A549 (cell line): ENCODE data around the gene SOS2. TPM values are rescaled to one million over a fixed set of nuclear protein-coding genes. Genes with fewer than 3 reads are reported as not detected.

ENCODE experiments used
- ATAC-seq, 2 experiments: fragments of 200-7000 bp in 1 of 2; fragments of >200 bp in 1 of 2; cut with Nextera tagmentation in 1 of 2; cut with Tn5 transposase in 1 of 2; 3 replicates each; pipeline versions ENCODE4 v1.8.0 to v1.9.1; 2018 to 2020; ENCODE audit warnings: mild to moderate bottlenecking in 1 of 2, moderate library complexity in 1 of 2
- CTCF ChIA-PET: fragments of 300-600 bp; sonication (Branson Sonifier 250); formaldehyde crosslinking; extraction: SDS; loops from one replicate; lab custom pipeline; 2021; ENCODE audit warnings: antibody characterized with exemption, inconsistent platforms; lab: Yijun Ruan, JAX
- POLR2A ChIA-PET: fragments of 350-600 bp; formaldehyde crosslinking; extraction: SDS; loops from one replicate; lab custom pipeline; 2021; ENCODE audit warnings: antibody characterized with exemption, inconsistent platforms; lab: Yijun Ruan, JAX
- DNase-seq, 2 experiments: peaks; one replicate each; pipeline versions ENCODE4 v3.0.0 to v3.0.0-alpha.2; 2011 to 2016; ENCODE audit warnings: low read depth in 1 of 2, low spot score in 1 of 2
- FAIRE-seq: peaks from 2 replicates; lab custom pipeline; 2011; peaks lifted over from hg19 to GRCh38; lab: Jason Lieb, UNC
- H3K27ac ChIP-seq, 2 experiments: fragments of >200 bp; sonication (Bioruptor Twin); formaldehyde crosslinking; 3 replicates each; pipeline ENCODE4 v1.5.1; 2016 to 2017
- H3K4me1 ChIP-seq: fragments of >200 bp; sonication (Bioruptor Twin); formaldehyde crosslinking; 3 replicates; pipeline ENCODE4 v1.6.1; 2016
- H3K4me2 ChIP-seq: fragments of >200 bp; sonication (Bioruptor Twin); formaldehyde crosslinking; 3 replicates; pipeline ENCODE4 v1.6.1; 2016
- H3K4me3 ChIP-seq: fragments of >200 bp; sonication (Bioruptor Twin); formaldehyde crosslinking; 3 replicates; pipeline ENCODE4 v1.5.1; 2016
- H3K9me3 ChIP-seq: fragments of >200 bp; sonication (Bioruptor Twin); formaldehyde crosslinking; 3 replicates; pipeline ENCODE4 v1.6.1; 2016
- BHLHE40 ChIP-seq: IDR thresholded peaks from 2 replicates; pipeline ENCODE4 v1.6.1; 2012; ENCODE audit warnings: low read depth, low read length, inconsistent platforms
- CHD4 ChIP-seq: fragments of 200-600 bp; sonication (generic); IDR thresholded peaks from 2 replicates; pipeline ENCODE4 v1.6.1; 2016; ENCODE audit warnings: antibody characterized with exemption, mild to moderate bottlenecking, borderline replicate concordance
- EHMT2 ChIP-seq: fragments of 200-600 bp; sonication (generic); IDR thresholded peaks from 2 replicates; pipeline ENCODE4 v1.6.1; 2016; ENCODE audit warnings: antibody characterized with exemption, low read depth, mild to moderate bottlenecking, moderate library complexity
- EP300 ChIP-seq, 2 experiments: fragments of >200 bp; sonication (Bioruptor Twin); formaldehyde crosslinking; IDR thresholded peaks; 2 replicates in 1 of 2; 3 replicates in 1 of 2; pipeline ENCODE4 v1.6.1; 2016 to 2017
- HOXA7 ChIP-seq: fragments of 250-450 bp; sonication (Bioruptor Pico); IDR thresholded peaks from 2 replicates; pipeline ENCODE4 v1.5.0; 2020; ENCODE audit warnings: mild to moderate bottlenecking, moderate library complexity
- HOXB5 ChIP-seq: fragments of 250-450 bp; sonication (Bioruptor Pico); IDR thresholded peaks from 2 replicates; pipeline ENCODE4 v1.5.0; 2020; ENCODE audit warnings: mild to moderate bottlenecking, moderate library complexity
- JUN ChIP-seq, 2 experiments: fragments of >200 bp; sonication (Bioruptor Twin); formaldehyde crosslinking; IDR thresholded peaks; 2 replicates in 1 of 2; 3 replicates in 1 of 2; pipeline ENCODE4 v1.6.1; 2016 to 2017
- MAFK ChIP-seq: fragments of 450-650 bp; IDR thresholded peaks from 2 replicates; pipeline ENCODE4 v1.6.1; 2014; ENCODE audit not compliant: partially characterized antibody
- MAZ ChIP-seq: fragments of 150-350 bp; IDR thresholded peaks from 2 replicates; pipeline ENCODE4 v1.6.1; 2014; ENCODE audit warnings: antibody characterized with exemption, low read depth, low read length, borderline replicate concordance
- MYC ChIP-seq: IDR thresholded peaks from 2 replicates; pipeline ENCODE4 v1.6.1; 2012; ENCODE audit warnings: mild to moderate bottlenecking, inconsistent platforms, low read length, improper control_type of control experiment, borderline replicate concordance
- PHF8 ChIP-seq: fragments of 200-600 bp; sonication (generic); IDR thresholded peaks from 2 replicates; pipeline ENCODE4 v1.6.1; 2016; ENCODE audit warnings: low read depth, mild to moderate bottlenecking, antibody characterized with exemption, moderate library complexity, borderline replicate concordance
- POLR2A ChIP-seq: IDR thresholded peaks from 2 replicates; pipeline ENCODE4 v1.6.1; 2012; ENCODE audit warnings: mild to moderate bottlenecking, low read length
- POLR2AphosphoS2 ChIP-seq: conservative IDR thresholded peaks from 2 replicates; pipeline ENCODE4 v1.6.1; 2012; ENCODE audit warnings: low read length, improper control_type of control experiment, inconsistent platforms
- RCOR1 ChIP-seq: fragments of 150-350 bp; IDR thresholded peaks from 2 replicates; pipeline ENCODE4 v1.6.1; 2014; ENCODE audit warnings: antibody characterized with exemption, low read length, low read depth
- SMC3 ChIP-seq: fragments of >200 bp; sonication (Bioruptor Twin); formaldehyde crosslinking; IDR thresholded peaks from 3 replicates; pipeline ENCODE4 v1.6.1; 2018; ENCODE audit warnings: inconsistent platforms
- ZC3H11A ChIP-seq: fragments of 450-650 bp; IDR thresholded peaks from 2 replicates; pipeline ENCODE4 v1.6.1; 2014; ENCODE audit warnings: antibody characterized with exemption, mild to moderate bottlenecking
- ZFP36 ChIP-seq: fragments of 450-650 bp; IDR thresholded peaks from 2 replicates; pipeline ENCODE4 v1.6.1; 2014; ENCODE audit warnings: borderline replicate concordance; ENCODE audit not compliant: partially characterized antibody
- WGBS: methylation state at CpG from one replicate; pipeline ENCODE4 v1.1.6; 2017; ENCODE audit errors: missing lambda C conversion rate; 5-methylcytosine and 5-hydroxymethylcytosine counted together
- polyA minus RNA-seq: library from RNA; depleted of rRNA, polyadenylated mRNA; stranded (reverse); fragments of >200 nt; gene quantifications from 2 replicates; pipeline ENCODE4 v1.2.3, GENCODE V29; 2011; rRNA and poly(A)+ RNA removed
- polyA plus RNA-seq, 4 experiments: library from polyadenylated mRNA; depleted of rRNA in 3 of 4; stranded (reverse); fragments of >200 nt; fragmentation: RNase III in 1 of 4; extraction: RNeasy Plus Mini Kit Qiagen cat#74134 plus additional on column Dnase treatment in 1 of 4; gene quantifications; 2 replicates in 3 of 4; 3 replicates in 1 of 4; pipeline ENCODE4 v1.2.3, GENCODE V29; 2011 to 2017
- TF ChIP-seq, protein P1 (sequence below): fragments of >200 bp; sonication (Bioruptor Twin); formaldehyde crosslinking; IDR thresholded peaks from 3 replicates; pipeline ENCODE4 v1.6.1; 2016
- TF ChIP-seq, protein P2 (sequence below): fragments of >200 bp; sonication (Bioruptor Twin); formaldehyde crosslinking; IDR thresholded peaks from 2 replicates; pipeline ENCODE4 v1.6.1; 2016
- TF ChIP-seq, protein P3 (sequence below): fragments of >200 bp; sonication (Bioruptor Twin); formaldehyde crosslinking; IDR thresholded peaks from 3 replicates; pipeline ENCODE4 v1.5.1; 2016
- TF ChIP-seq, protein P4 (sequence below): fragments of 250-450 bp; sonication (Bioruptor Pico); IDR thresholded peaks from 2 replicates; pipeline ENCODE4 v1.5.0; 2020; ENCODE audit warnings: low read depth, mild to moderate bottlenecking, moderate library complexity
- TF ChIP-seq, protein P5 (sequence below): fragments of 250-450 bp; sonication (Bioruptor Pico); IDR thresholded peaks from 2 replicates; pipeline ENCODE4 v1.5.0; 2021; ENCODE audit warnings: mild to moderate bottlenecking, moderate library complexity, borderline replicate concordance

SOS2 gene
- polyA plus RNA-seq (2011; rRNA removed) (21.4 and 23.0 TPM in 2 replicates), polyA plus RNA-seq (2017; fragmentation: RNase III; extraction: RNeasy Plus Mini Kit Qiagen cat#74134 plus additional on column Dnase treatment) (9.2 to 10.1 TPM (median 9.6 TPM) in 3 replicates), polyA minus RNA-seq (10.6 and 14.9 TPM in 2 replicates)
- polyA plus RNA-seq (2012; cell fraction: cytosol; rRNA removed): 3.4 and 4.4 TPM in 2 replicates
- 2.2 and 3.4 TPM in 2 replicates for polyA plus RNA-seq (2012; cell fraction: nucleus; rRNA removed)

DNA sequence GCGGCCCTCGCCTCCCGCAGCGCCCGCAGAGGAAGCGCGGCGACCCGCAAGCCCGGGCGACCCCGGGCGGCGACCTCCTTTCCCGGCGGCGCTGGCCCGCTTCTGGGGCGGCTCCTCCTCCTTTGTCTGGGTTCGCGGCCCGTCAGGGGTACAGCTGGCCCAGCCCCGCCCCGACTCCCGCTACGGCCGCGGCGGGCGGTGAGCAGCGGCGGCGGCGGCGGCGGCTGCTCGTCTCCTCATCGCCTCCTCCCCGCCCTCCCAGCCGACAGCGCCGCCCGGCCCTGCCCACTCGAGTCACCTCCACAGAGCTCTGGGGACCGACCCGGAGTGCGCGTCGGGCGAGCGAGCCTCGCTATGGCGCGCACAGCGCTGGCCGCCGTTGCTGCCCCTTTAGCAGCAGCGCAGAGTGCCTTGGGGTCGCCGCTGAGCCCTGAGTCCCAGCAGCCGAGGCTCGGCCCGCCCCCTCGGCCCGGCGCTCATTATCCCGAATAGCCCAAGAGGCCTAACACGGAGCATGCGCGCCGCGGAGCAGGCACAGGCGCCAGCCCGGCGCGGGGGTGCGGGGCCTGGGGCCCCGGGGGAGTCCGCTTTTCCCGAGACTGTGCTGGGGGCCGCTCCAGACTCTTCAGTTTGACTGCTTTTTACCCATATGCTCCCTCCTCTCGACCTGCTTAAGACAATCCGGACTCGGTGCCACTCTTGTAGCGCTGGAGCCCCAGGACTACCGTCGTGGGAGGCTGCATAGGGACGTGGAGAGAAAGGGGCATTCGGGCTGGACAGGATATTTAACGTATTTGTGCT is at the start of gene SOS2:
SOS2 (minus strand) TSS at position 104 of the 801 bp plus-strand sequence. CDS start 295 bp downstream, outside the sequence.
- CTCF ChIA-PET: no interaction called here
- 0% methylated on average over 15 of the region's 90 CpGs for WGBS
- POLR2A ChIA-PET: interaction anchor here (0.8 to 1.5 kb wide), 5 partner anchors 29 to 370 kb away, joined by 3 to 8 read pairs (median 4); partner anchors contain the start of genes DMAC2L and L2HGDH
- TF ChIP-seq HOXA7 (no peak), HOXB5 (no peak), BHLHE40 (no peak), PHF8 (peak; percentile 64; the same call in 1 of the 2 replicates), POLR2A (peak; percentile 76), RCOR1 (no peak), SMC3 (0 out of 3 replicates have a peak, but pooled peaks have one; percentile 15), JUN (IDR thresholded peaks at IDR 0.05) (peak in 1 of 2 experiments; percentile 87; a peak in 2 of 5 replicates)
- TF ChIP-seq, protein P1, sequence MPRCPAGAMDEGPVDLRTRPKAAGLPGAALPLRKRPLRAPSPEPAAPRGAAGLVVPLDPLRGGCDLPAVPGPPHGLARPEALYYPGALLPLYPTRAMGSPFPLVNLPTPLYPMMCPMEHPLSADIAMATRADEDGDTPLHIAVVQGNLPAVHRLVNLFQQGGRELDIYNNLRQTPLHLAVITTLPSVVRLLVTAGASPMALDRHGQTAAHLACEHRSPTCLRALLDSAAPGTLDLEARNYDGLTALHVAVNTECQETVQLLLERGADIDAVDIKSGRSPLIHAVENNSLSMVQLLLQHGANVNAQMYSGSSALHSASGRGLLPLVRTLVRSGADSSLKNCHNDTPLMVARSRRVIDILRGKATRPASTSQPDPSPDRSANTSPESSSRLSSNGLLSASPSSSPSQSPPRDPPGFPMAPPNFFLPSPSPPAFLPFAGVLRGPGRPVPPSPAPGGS: peak; percentile 74; the same call in 2 of the 3 replicates
- TF ChIP-seq, protein P2, sequence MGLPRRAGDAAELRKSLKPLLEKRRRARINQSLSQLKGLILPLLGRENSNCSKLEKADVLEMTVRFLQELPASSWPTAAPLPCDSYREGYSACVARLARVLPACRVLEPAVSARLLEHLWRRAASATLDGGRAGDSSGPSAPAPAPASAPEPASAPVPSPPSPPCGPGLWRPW: no peak
- TF ChIP-seq, protein P3, sequence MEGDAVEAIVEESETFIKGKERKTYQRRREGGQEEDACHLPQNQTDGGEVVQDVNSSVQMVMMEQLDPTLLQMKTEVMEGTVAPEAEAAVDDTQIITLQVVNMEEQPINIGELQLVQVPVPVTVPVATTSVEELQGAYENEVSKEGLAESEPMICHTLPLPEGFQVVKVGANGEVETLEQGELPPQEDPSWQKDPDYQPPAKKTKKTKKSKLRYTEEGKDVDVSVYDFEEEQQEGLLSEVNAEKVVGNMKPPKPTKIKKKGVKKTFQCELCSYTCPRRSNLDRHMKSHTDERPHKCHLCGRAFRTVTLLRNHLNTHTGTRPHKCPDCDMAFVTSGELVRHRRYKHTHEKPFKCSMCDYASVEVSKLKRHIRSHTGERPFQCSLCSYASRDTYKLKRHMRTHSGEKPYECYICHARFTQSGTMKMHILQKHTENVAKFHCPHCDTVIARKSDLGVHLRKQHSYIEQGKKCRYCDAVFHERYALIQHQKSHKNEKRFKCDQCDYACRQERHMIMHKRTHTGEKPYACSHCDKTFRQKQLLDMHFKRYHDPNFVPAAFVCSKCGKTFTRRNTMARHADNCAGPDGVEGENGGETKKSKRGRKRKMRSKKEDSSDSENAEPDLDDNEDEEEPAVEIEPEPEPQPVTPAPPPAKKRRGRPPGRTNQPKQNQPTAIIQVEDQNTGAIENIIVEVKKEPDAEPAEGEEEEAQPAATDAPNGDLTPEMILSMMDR: peak; percentile 8; the same call in 1 of the 3 replicates
- TF ChIP-seq, protein P4, sequence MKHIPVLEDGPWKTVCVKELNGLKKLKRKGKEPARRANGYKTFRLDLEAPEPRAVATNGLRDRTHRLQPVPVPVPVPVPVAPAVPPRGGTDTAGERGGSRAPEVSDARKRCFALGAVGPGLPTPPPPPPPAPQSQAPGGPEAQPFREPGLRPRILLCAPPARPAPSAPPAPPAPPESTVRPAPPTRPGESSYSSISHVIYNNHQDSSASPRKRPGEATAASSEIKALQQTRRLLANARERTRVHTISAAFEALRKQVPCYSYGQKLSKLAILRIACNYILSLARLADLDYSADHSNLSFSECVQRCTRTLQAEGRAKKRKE (CRISPR knock-in tag): no peak
- TF ChIP-seq, protein P5, sequence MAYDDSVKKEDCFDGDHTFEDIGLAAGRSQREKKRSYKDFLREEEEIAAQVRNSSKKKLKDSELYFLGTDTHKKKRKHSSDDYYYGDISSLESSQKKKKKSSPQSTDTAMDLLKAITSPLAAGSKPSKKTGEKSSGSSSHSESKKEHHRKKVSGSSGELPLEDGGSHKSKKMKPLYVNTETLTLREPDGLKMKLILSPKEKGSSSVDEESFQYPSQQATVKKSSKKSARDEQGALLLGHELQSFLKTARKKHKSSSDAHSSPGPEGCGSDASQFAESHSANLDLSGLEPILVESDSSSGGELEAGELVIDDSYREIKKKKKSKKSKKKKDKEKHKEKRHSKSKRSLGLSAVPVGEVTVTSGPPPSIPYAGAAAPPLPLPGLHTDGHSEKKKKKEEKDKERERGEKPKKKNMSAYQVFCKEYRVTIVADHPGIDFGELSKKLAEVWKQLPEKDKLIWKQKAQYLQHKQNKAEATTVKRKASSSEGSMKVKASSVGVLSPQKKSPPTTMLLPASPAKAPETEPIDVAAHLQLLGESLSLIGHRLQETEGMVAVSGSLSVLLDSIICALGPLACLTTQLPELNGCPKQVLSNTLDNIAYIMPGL: peak; percentile 70; the same call in 1 of the 2 replicates
- TF ChIP-seq, all 56 proteins: peak for 7
- Histone ChIP-seq H3K9me3 (peaks cover 4% of the 10 kb centered on the region; the same call in 1 of the 3 replicates), H3K27ac (peak within 1 kb of the TSS; percentile 95 to 98), H3K4me3 (peak within 1 kb of the TSS; percentile 90), H3K4me1 (peaks cover 17% of the 10 kb centered on the region; the same call in 2 of the 3 replicates), H3K4me2 (peak within 1 kb of the TSS; percentile 87)
- FAIRE-seq: no peak
- peak; percentile 81 to 87 for DNase-seq
- peak; percentile 95 to 97 for ATAC-seq

DNA sequence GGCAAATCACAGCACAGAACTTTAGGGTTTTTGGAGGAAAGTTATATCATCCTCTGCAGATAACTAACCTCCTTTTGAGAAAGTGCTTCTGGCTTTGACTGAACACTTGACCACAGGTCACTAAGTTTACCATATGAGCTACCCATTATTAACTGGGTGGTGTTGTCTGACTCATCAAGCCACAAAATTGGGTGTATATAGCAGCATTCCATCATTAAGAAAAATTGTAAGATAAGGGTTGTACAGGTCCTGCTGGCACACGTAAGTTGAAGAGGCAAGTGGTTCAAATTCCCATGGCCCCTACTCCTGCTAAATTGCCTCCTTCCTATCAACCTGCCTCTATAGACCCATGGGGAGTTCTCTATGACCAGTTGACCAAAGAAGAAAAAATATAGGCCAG is 41.1 kb upstream of the SOS2 start:
- Histone ChIP-seq H3K4me3 (no peak overlapping the region), H3K9me3 (no peaks in the 10 kb centered on the region), H3K4me1 (no peaks in the 10 kb centered on the region), H3K27ac (no peak overlapping the region), H3K4me2 (no peak overlapping the region)
- DNase-seq (no peak), ATAC-seq (no peak), FAIRE-seq (no peak)
- CTCF ChIA-PET: no interaction called here
- POLR2A ChIA-PET: no interaction called here
- WGBS: 95% methylated on average over 1 of the region's 1 CpG
- TF ChIP-seq, protein P2: no peak
- TF ChIP-seq ZFP36: no peak
- no peak for TF ChIP-seq MAFK
- no peak for TF ChIP-seq CHD4
- TF ChIP-seq MYC: no peak
- no peak for TF ChIP-seq EHMT2
- TF ChIP-seq MAZ: no peak
- TF ChIP-seq, protein P3: no peak
- TF ChIP-seq ZC3H11A: no peak
- TF ChIP-seq POLR2AphosphoS2: no peak
- no peak for TF ChIP-seq HOXB5
- TF ChIP-seq, protein P5: no peak
- TF ChIP-seq EP300 (IDR thresholded peaks at IDR 0.05): no peak
